SHP77 treated with DMSO at 0.1 percent for 48 hours (cell line): ENCODE data around the gene WBP2NL.
A peak's percentile ranks its signal among the peaks of the same experiment; 100 is the strongest.
"Not testable (repeated sequence)": the region's sequence is repeated elsewhere in the genome, so short reads cannot be mapped to it uniquely, and the experiment has no call there.

Experiments used
- DNase-seq: peaks from one replicate; lab custom pipeline; 2025; lab: John Stamatoyannopoulos, UW

WBP2NL gene

GRCh38 chr22:42035256-42035655 lies 36.7 kb downstream of the WBP2NL start:
- no peak for DNase-seq

GRCh38 chr22:42039271-42039670 lies 40.7 kb downstream of the WBP2NL start:
- DNase-seq: no peak

- DNase-seq: no peak
These were observed 43.2 kb downstream of the WBP2NL start for GRCh38 chr22:42041784-42042183.

GRCh38 chr22:42050641-42051180 lies 52.1 kb downstream of the WBP2NL start:
- no peak for DNase-seq

- no peak for DNase-seq
These were observed 54.2 kb downstream of the WBP2NL start for GRCh38 chr22:42052765-42053164.

GRCh38 chr22:42056757-42057511 lies 58.3 kb downstream of the WBP2NL start:
- DNase-seq: no peak

- no peak for DNase-seq
These were observed 61.9 kb downstream of the WBP2NL start for GRCh38 chr22:42060489-42060888.

GRCh38 chr22:42061041-42061440 lies 62.5 kb downstream of the WBP2NL start:
- no peak for DNase-seq

- no peak for DNase-seq
These were observed 64.0 kb downstream of the WBP2NL start for GRCh38 chr22:42062506-42063170.

- no peak for DNase-seq
These were observed 66.0 kb downstream of the WBP2NL start for GRCh38 chr22:42064629-42065028.

- no peak for DNase-seq
These were observed 67.0 kb downstream of the WBP2NL start for GRCh38 chr22:42065438-42066125.

- no peak for DNase-seq
These were observed 67.7 kb downstream of the WBP2NL start for GRCh38 chr22:42066126-42066761.

GRCh38 chr22:42066937-42067336 lies 68.3 kb downstream of the WBP2NL start:
- DNase-seq: no peak

GRCh38 chr22:42067671-42068251 lies 69.2 kb downstream of the WBP2NL start:
- no peak for DNase-seq

GRCh38 chr22:42068291-42068690 lies 69.7 kb downstream of the WBP2NL start:
- no peak for DNase-seq

GRCh38 chr22:42069801-42070516 lies 71.4 kb downstream of the WBP2NL start:
- DNase-seq: no peak

GRCh38 chr22:42070517-42071422 lies 72.2 kb downstream of the WBP2NL start, which contains the start of gene NAGA:
NAGA (minus strand) TSS chr22:42070812; CDS start chr22:42070297, 515 bp downstream.
- peak; percentile 85 for DNase-seq

- not testable (repeated sequence) for DNase-seq
These were observed 72.9 kb downstream of the WBP2NL start for GRCh38 chr22:42071508-42071907.

GRCh38 chr22:42072606-42073330 lies 74.2 kb downstream of the WBP2NL start:
- DNase-seq: no peak
